Measurements from ENCODE around the gene MAB21L3. TPM values are rescaled to one million over a fixed set of nuclear protein-coding genes. Genes with fewer than 3 reads are reported as not detected.

The MAB21L3 gene
- total RNA-seq, 2 experiments from 2014 or later, result not detected

Other genes with a start within 250 kb of the MAB21L3 start
- gene SLC22A15, start 134.9 kb upstream of the MAB21L3 start, total RNA-seq, result under 1 TPM; 0.40 to 0.60 TPM